GM12873 (cell line): ENCODE data around the gene NLRC5.

Experiments used
- CTCF ChIP-seq: IDR thresholded peaks from 2 replicates; pipeline ENCODE4 v1.5.1; 2012; ENCODE audit warnings: low read depth, mild to moderate bottlenecking, moderate library complexity, low read length, control low read depth; ENCODE audit not compliant: insufficient read depth; ENCODE audit errors: missing control alignments

The NLRC5 gene

GRCh38 chr16:57130950-57131321 is 141.6 kb downstream of the NLRC5 start:
- TF ChIP-seq CTCF: no peak

- TF ChIP-seq CTCF: no peak
Measured at GRCh38 chr16:57131351-57131970, 142.1 kb downstream of the NLRC5 start.

- no peak for TF ChIP-seq CTCF
Measured at GRCh38 chr16:57132470-57132869, 143.1 kb downstream of the NLRC5 start.

- TF ChIP-seq CTCF: no peak
Measured at GRCh38 chr16:57133031-57133430, 143.7 kb downstream of the NLRC5 start.
